ENCODE results near the gene CD63.
A peak's percentile ranks its signal among the peaks of the same experiment; 100 is the strongest.

Gene CD63

DNA sequence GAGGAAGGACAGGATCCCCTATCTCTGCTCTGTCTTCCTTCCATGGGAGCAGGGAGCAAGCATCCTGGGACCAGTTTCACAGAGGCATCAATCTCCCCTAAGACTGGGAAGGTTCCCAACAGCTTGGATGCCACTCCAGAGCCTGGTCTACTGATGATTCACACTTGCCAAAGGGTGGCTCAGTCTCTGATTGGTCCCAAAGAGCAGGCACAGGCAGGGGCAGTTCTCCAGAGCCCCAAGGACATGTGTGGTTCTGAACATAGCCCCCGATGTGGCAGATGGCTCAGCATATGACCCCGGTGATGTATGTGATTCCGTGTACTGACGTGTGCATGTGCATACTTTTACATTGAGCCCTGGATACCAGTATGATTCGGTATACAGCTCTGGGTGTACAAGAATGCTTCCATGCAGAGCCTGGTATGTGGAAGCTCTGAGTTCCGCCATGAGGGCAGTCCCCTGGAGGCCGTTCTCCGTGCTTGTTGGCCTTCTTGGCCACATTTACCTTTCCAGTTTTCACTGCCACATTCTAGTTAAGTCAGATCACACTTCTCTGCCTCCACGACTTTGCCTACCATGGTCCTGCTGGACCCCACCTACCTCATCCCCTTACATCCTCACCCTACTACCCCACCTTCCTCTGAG is 42.3 kb downstream of the CD63 start:
- DNase-seq (ENCODE audit: low read depth, low spot score): no peak
- H3K27me3 ChIP-seq (ENCODE audit: control insufficient read depth, insufficient read depth, low read length): no peaks in the 10 kb centered on the region
- H3K27ac ChIP-seq (ENCODE audit: low read length): no peak overlapping the region
- no CpG with 5 or more reads among the region's 9 CpGs for WGBS (ENCODE audit: insufficient coverage, insufficient read length)
- H3K4me1 ChIP-seq (ENCODE audit: control insufficient read depth, insufficient read depth, low read length): peaks cover 4% of the 10 kb centered on the region; the same call in 1 of the 2 replicates
- H3K9me3 ChIP-seq (ENCODE audit: control insufficient read depth, insufficient read depth, low read length): no peaks in the 10 kb centered on the region
- H3K36me3 ChIP-seq (ENCODE audit: control insufficient read depth, insufficient read depth, low read length): peaks cover 10% of the 10 kb centered on the region
- no peak overlapping the region for H3K4me3 ChIP-seq (ENCODE audit: low read length)

DNA sequence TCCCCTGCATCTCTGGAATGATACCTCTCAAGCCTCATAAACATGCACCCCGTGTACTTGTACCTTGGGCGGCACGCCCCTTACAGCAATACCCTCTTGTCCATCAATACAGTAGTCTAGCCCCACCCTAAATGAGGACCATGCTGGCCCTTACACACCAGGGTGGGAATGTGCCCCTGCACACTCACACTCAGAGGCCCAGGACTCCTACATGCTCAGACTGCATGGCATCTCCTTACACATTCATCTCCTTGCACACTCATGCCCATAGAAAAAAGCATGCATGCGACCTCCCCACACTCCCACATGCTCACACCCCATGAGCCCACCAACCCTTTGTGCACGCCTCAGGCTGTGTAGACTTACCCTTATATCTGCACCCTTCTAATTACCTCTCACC is 43.1 kb downstream of the CD63 start:
- no peaks in the 10 kb centered on the region for H3K27me3 ChIP-seq (ENCODE audit: control insufficient read depth, insufficient read depth, low read length)
- no peak for DNase-seq (ENCODE audit: low read depth, low spot score)
- WGBS (ENCODE audit: insufficient coverage, insufficient read length): no CpG with 5 or more reads among the region's 5 CpGs
- H3K9me3 ChIP-seq (ENCODE audit: control insufficient read depth, insufficient read depth, low read length): no peaks in the 10 kb centered on the region
- H3K4me1 ChIP-seq (ENCODE audit: control insufficient read depth, insufficient read depth, low read length): peaks cover 4% of the 10 kb centered on the region; the same call in 1 of the 2 replicates
- H3K27ac ChIP-seq (ENCODE audit: low read length): no peak overlapping the region
- peaks cover 10% of the 10 kb centered on the region for H3K36me3 ChIP-seq (ENCODE audit: control insufficient read depth, insufficient read depth, low read length)
- H3K4me3 ChIP-seq (ENCODE audit: low read length): no peak overlapping the region

DNA sequence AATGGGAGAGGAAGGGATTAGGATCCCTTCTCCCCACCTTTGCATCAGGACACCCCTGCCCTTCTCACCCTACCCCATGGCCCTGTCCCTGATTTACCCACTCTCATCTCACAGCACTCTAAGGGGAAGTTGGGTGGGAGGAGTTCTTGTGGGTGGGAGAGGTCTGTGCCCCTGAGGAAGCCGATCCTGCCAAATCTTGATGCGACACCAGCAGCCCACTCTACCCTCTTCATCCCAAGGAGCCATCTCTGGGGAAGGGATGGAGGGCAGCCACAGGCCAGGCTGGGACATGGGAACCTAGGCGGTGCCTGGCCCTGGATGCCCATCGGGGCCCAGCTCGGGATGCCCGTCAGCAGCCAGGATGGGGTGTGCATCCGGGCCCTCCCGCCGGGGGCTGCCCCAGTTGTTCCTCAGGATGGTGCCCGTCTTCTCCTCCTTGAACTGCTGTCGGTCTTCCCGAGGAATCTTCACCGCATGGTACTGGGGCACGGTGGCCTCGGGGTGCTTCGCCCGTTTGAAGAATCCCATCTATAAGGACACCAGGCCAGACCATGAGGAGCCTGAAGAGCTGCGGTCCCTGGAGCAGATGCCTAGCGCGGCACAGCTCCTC is 43.9 kb downstream of the CD63 start:
- H3K36me3 ChIP-seq (ENCODE audit: control insufficient read depth, insufficient read depth, low read length): peaks cover 10% of the 10 kb centered on the region
- H3K27me3 ChIP-seq (ENCODE audit: control insufficient read depth, insufficient read depth, low read length): no peaks in the 10 kb centered on the region
- no CpG with 5 or more reads among the region's 20 CpGs for WGBS (ENCODE audit: insufficient coverage, insufficient read length)

DNA sequence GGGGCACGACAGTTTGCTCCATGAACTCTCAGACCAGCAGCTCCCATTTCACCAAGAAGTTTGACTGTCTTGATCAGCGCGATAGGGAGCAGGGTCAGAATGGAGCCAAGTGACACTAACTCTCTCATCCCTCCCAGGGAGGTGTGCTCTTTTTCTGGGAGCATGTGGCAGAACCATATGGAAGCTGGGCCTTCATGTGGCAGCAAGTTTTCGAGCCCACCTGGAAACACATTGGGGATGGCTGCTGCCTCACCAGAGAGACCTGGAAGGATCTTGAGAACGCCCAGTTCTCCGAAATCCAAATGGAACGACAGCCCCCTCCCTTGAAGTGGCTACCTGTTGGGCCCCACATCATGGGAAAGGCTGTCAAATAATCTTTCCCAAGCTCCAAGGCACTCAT is 45.1 kb downstream of the CD63 start:
- H3K27me3 ChIP-seq (ENCODE audit: control insufficient read depth, insufficient read depth, low read length): no peaks in the 10 kb centered on the region
- H3K9me3 ChIP-seq (ENCODE audit: control insufficient read depth, insufficient read depth, low read length): no peaks in the 10 kb centered on the region
- H3K4me1 ChIP-seq (ENCODE audit: control insufficient read depth, insufficient read depth, low read length): peaks cover 4% of the 10 kb centered on the region; the same call in 1 of the 2 replicates
- no peak overlapping the region for H3K4me3 ChIP-seq (ENCODE audit: low read length)
- H3K27ac ChIP-seq (ENCODE audit: low read length): no peak overlapping the region
- WGBS (ENCODE audit: insufficient coverage, insufficient read length): no CpG with 5 or more reads among the region's 7 CpGs
- no peak for DNase-seq (ENCODE audit: low read depth, low spot score)
- peaks cover 10% of the 10 kb centered on the region for H3K36me3 ChIP-seq (ENCODE audit: control insufficient read depth, insufficient read depth, low read length)

More for the DNA sequence above, 43.9 kb downstream of the CD63 start:
- no peak overlapping the region for H3K27ac ChIP-seq (ENCODE audit: low read length)
- H3K4me3 ChIP-seq (ENCODE audit: low read length): no peak overlapping the region
- H3K9me3 ChIP-seq (ENCODE audit: control insufficient read depth, insufficient read depth, low read length): no peaks in the 10 kb centered on the region
- no peak for DNase-seq (ENCODE audit: low read depth, low spot score)
- H3K4me1 ChIP-seq (ENCODE audit: control insufficient read depth, insufficient read depth, low read length): peaks cover 4% of the 10 kb centered on the region; the same call in 1 of the 2 replicates

DNA sequence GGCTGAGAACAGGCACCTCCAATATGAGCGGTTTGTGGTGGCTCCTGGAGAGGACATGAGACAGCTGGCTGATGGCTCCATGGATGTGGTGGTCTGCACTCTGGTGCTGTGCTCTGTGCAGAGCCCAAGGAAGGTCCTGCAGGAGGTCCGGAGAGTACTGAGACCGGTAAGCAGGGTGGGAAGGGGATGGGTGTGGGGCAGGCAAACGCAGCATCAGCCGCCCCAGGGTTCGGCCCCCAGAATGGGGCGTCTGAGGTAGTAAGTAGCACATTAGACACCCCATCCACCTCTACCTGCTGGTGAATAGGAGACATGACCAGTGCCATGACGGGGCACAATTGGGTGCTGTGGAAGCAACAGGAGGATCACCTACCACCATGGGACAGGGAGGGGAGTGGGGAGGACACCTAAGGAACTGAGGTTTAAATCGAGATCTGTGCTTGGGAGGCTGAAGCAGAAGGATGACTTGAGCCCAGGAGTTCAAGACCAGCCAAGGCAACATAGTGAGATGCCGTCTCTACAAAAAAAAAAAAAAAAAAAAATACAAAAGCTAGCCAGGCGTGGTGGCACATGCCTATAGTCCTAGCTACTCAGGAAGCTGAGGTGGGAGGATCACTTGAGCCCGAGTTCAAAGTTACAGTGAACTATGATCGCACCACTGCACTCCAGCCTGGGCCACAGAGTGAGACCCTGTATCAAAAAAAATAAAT is 46.6 kb downstream of the CD63 start:
- DNase-seq (ENCODE audit: low read depth, low spot score): no peak
- no peaks in the 10 kb centered on the region for H3K9me3 ChIP-seq (ENCODE audit: control insufficient read depth, insufficient read depth, low read length)
- H3K27ac ChIP-seq (ENCODE audit: low read length): no peak overlapping the region
- peaks cover 6% of the 10 kb centered on the region; the same call in 1 of the 2 replicates for H3K36me3 ChIP-seq (ENCODE audit: control insufficient read depth, insufficient read depth, low read length)
- no CpG with 5 or more reads among the region's 13 CpGs for WGBS (ENCODE audit: insufficient coverage, insufficient read length)
- no peak overlapping the region for H3K4me3 ChIP-seq (ENCODE audit: low read length)
- no peaks in the 10 kb centered on the region for H3K27me3 ChIP-seq (ENCODE audit: control insufficient read depth, insufficient read depth, low read length)
- peaks cover 4% of the 10 kb centered on the region; the same call in 1 of the 2 replicates for H3K4me1 ChIP-seq (ENCODE audit: control insufficient read depth, insufficient read depth, low read length)

DNA sequence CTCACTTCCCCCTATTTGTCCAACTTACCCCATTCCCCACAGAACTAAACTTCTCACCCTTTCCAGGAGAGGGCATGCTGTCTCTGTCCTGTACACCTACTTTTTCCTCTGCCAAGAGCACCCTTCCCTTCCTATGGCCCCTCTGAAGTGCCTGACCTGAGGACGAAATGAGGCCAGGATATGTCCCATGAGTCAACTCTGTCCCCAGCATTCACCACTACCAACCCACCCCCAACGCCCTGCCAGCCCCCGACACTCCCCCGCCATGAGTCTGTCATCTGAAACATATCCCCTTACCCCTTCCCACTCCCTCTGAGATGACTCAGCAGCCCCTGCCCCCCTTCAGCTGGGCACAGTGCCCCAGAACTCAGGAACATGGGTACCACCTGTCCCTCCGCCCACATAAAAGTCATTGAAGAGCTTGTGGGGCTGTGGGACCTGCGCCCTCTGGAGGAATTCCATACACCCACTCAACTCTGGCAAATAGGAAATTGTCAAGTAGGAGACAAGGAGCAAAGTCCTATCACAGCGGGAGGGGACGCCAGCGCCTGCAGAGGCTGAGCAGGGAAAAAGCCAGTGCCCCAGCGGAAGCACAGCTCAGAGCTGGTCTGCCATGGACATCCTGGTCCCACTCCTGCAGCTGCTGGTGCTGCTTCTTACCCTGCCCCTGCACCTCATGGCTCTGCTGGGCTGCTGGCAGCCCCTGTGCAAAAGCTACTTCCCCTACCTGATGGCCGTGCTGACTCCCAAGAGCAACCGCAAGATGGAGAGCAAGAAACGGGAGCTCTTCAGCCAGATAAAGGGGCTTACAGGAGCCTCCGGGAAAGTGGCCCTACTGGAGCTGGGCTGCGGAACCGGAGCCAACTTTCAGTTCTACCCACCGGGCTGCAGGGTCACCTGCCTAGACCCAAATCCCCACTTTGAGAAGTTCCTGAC is 47.4 kb downstream of the CD63 start:
- Histone ChIP-seq H3K36me3 (ENCODE audit: control insufficient read depth, insufficient read depth, low read length) (peaks cover 6% of the 10 kb centered on the region; the same call in 1 of the 2 replicates), H3K9me3 (ENCODE audit: control insufficient read depth, insufficient read depth, low read length) (no peaks in the 10 kb centered on the region), H3K27ac (ENCODE audit: low read length) (no peak overlapping the region), H3K4me3 (ENCODE audit: low read length) (no peak overlapping the region), H3K4me1 (ENCODE audit: control insufficient read depth, insufficient read depth, low read length) (peaks cover 4% of the 10 kb centered on the region; the same call in 1 of the 2 replicates), H3K27me3 (ENCODE audit: control insufficient read depth, insufficient read depth, low read length) (no peaks in the 10 kb centered on the region)
- DNase-seq (ENCODE audit: low read depth, low spot score): peak; percentile 79
- no CpG with 5 or more reads among the region's 17 CpGs for WGBS (ENCODE audit: insufficient coverage, insufficient read length)

DNA sequence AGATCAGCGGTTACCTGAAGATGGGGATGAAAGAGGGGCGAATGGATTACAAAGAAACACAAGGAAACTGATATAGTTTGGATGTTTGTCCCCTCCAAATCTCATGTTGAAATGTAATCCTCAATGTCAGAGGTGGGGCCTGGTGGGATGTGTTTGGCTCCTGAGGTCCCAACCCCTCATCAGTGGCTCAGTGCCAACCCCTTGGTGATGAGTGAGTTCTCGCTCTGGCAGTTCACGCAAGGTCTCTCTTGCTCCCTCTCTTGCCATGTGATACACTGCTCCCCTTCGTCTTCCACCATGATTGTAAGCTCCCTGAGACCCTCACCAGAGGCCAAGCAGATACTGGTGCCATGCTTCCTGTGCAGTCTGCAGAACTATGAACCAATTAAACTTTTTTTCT is 49.1 kb downstream of the CD63 start:
- no peaks in the 10 kb centered on the region for H3K9me3 ChIP-seq (ENCODE audit: control insufficient read depth, insufficient read depth, low read length)
- no peak overlapping the region for H3K27ac ChIP-seq (ENCODE audit: low read length)
- no CpG with 5 or more reads among the region's 5 CpGs for WGBS (ENCODE audit: insufficient coverage, insufficient read length)
- no peak overlapping the region for H3K4me3 ChIP-seq (ENCODE audit: low read length)
- 0 out of 2 replicates have a peak, but pooled peaks cover under 1% of the 10 kb centered on the region for H3K36me3 ChIP-seq (ENCODE audit: control insufficient read depth, insufficient read depth, low read length)
- DNase-seq (ENCODE audit: low read depth, low spot score): no peak
- peaks cover 4% of the 10 kb centered on the region; the same call in 1 of the 2 replicates for H3K4me1 ChIP-seq (ENCODE audit: control insufficient read depth, insufficient read depth, low read length)
- H3K27me3 ChIP-seq (ENCODE audit: control insufficient read depth, insufficient read depth, low read length): no peaks in the 10 kb centered on the region

DNA sequence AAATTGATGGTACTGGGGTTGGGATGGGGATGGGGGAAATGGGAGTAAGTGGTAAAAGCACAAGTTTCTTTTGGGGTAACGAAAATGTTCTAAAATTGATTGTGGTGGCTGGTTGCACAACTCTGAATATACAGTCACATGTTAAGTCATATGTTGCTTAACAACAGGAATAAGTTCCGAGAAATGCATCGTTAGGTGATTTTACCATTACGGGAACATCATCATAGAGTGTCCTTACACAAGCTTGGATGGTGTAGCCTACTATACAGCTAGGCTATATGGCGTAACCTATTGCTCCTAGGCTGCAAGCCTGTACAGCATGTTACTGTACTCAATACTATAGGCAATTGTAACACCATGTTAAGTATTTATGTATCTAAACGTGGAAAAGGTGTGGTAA is 52.1 kb downstream of the CD63 start:
- no peaks in the 10 kb centered on the region; the same call in 1 of the 2 replicates for H3K4me1 ChIP-seq (ENCODE audit: control insufficient read depth, insufficient read depth, low read length)
- no peaks in the 10 kb centered on the region for H3K9me3 ChIP-seq (ENCODE audit: control insufficient read depth, insufficient read depth, low read length)
- H3K36me3 ChIP-seq (ENCODE audit: control insufficient read depth, insufficient read depth, low read length): no peaks in the 10 kb centered on the region
- no peak overlapping the region for H3K27ac ChIP-seq (ENCODE audit: low read length)
- no peak overlapping the region for H3K4me3 ChIP-seq (ENCODE audit: low read length)
- H3K27me3 ChIP-seq (ENCODE audit: control insufficient read depth, insufficient read depth, low read length): no peaks in the 10 kb centered on the region
- 100% methylated on average over 1 of the region's 6 CpGs for WGBS (ENCODE audit: insufficient coverage, insufficient read length)
- DNase-seq (ENCODE audit: low read depth, low spot score): no peak

DNA sequence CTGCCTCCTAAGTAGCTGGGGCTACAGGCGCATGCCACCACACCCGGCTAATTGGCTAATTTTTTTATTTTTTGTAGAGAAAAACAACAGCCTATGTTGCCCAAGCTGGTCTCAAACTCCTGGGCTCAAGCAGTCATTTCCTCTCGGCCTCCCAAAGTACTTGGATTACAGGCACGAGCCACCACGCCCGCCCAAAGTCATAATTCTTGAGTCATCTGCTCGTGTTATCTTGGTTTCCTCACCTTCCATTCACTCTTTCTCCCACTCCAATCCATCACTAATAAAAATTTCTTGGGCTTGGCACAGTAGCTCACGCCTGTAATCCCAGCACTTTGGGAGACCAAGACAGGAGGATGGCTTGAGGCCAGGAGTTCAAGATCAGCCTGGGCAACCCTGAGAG is 53.1 kb downstream of the CD63 start:
- H3K27ac ChIP-seq (ENCODE audit: low read length): no peak overlapping the region
- H3K9me3 ChIP-seq (ENCODE audit: control insufficient read depth, insufficient read depth, low read length): no peaks in the 10 kb centered on the region
- no peaks in the 10 kb centered on the region for H3K36me3 ChIP-seq (ENCODE audit: control insufficient read depth, insufficient read depth, low read length)
- H3K4me1 ChIP-seq (ENCODE audit: control insufficient read depth, insufficient read depth, low read length): no peaks in the 10 kb centered on the region
- no CpG with 5 or more reads among the region's 8 CpGs for WGBS (ENCODE audit: insufficient coverage, insufficient read length)
- no peaks in the 10 kb centered on the region for H3K27me3 ChIP-seq (ENCODE audit: control insufficient read depth, insufficient read depth, low read length)
- H3K4me3 ChIP-seq (ENCODE audit: low read length): no peak overlapping the region
- no peak for DNase-seq (ENCODE audit: low read depth, low spot score)
